H9 (cell line): ENCODE data around the gene PLPPR5. TPM values are rescaled to one million over a fixed set of nuclear protein-coding genes. Genes with fewer than 3 reads are reported as not detected.

ENCODE experiments used
- DNase-seq: peaks from one replicate; pipeline ENCODE4 v3.0.0-alpha.2; 2017
- H2AFZ ChIP-seq: one replicate; pipeline ENCODE4 v1.6.1; 2013; ENCODE audit warnings: mild to moderate bottlenecking, low read length, control low read depth, moderate library complexity
- H2AK5ac ChIP-seq: 2 replicates; pipeline ENCODE4 v1.6.1; 2013; ENCODE audit warnings: low read length, control low read depth, mixed read lengths; ENCODE audit not compliant: insufficient read length
- H2BK120ac ChIP-seq: one replicate; pipeline ENCODE4 v1.6.1; 2013; ENCODE audit warnings: low read depth, mild to moderate bottlenecking, low read length, control low read depth, inconsistent platforms; ENCODE audit not compliant: poor library complexity, severe bottlenecking
- H2BK12ac ChIP-seq: 2 replicates; pipeline ENCODE4 v1.6.1; 2013; ENCODE audit warnings: low read length, control low read depth, mixed read lengths, low read depth; ENCODE audit not compliant: insufficient read length
- H2BK15ac ChIP-seq: 2 replicates; pipeline ENCODE4 v1.6.1; 2013; ENCODE audit warnings: low read depth, low read length, control low read depth
- H2BK20ac ChIP-seq: one replicate; pipeline ENCODE4 v1.6.1; 2013; ENCODE audit warnings: low read depth, mild to moderate bottlenecking, low read length, control low read depth, inconsistent platforms; ENCODE audit not compliant: poor library complexity, severe bottlenecking
- H2BK5ac ChIP-seq: 2 replicates; pipeline ENCODE4 v1.6.1; 2013; ENCODE audit warnings: low read length, control low read depth, mixed read lengths; ENCODE audit not compliant: insufficient read length
- H3K14ac ChIP-seq: 2 replicates; pipeline ENCODE4 v1.6.1; 2013; ENCODE audit warnings: low read length, control low read depth; ENCODE audit not compliant: insufficient read depth
- H3K18ac ChIP-seq: 2 replicates; pipeline ENCODE4 v1.6.1; 2013; ENCODE audit warnings: low read depth, mild to moderate bottlenecking, mixed read lengths, low read length, control low read depth; ENCODE audit not compliant: insufficient read length
- H3K23ac ChIP-seq: 2 replicates; pipeline ENCODE4 v1.6.1; 2013; ENCODE audit warnings: low read length, control low read depth, mixed read lengths, low read depth; ENCODE audit not compliant: insufficient read length
- H3K23me2 ChIP-seq: 2 replicates; pipeline ENCODE4 v1.6.1; 2013; ENCODE audit warnings: low read depth, mild to moderate bottlenecking, mixed read lengths, low read length, control low read depth; ENCODE audit not compliant: insufficient read length, poor library complexity, severe bottlenecking
- H3K27ac ChIP-seq: 2 replicates; pipeline ENCODE4 v1.5.1; 2013; ENCODE audit warnings: low read length, control low read depth, mixed read lengths, low read depth; ENCODE audit not compliant: insufficient read length
- H3K27me3 ChIP-seq: 2 replicates; pipeline ENCODE4 v1.6.1; 2013; ENCODE audit warnings: low read length, control low read depth, inconsistent platforms; ENCODE audit not compliant: insufficient read depth
- H3K4ac ChIP-seq: 2 replicates; pipeline ENCODE4 v1.6.1; 2013; ENCODE audit warnings: low read depth, mild to moderate bottlenecking, control low read depth, inconsistent platforms, low read length, moderate library complexity
- H3K4me1 ChIP-seq: 2 replicates; pipeline ENCODE4 v1.6.1; 2013; ENCODE audit warnings: low read length, control low read depth, inconsistent platforms; ENCODE audit not compliant: insufficient read depth
- H3K4me2 ChIP-seq: 2 replicates; pipeline ENCODE4 v1.6.1; 2013; ENCODE audit warnings: low read length, control low read depth, mixed read lengths; ENCODE audit not compliant: insufficient read length, insufficient read depth
- H3K56ac ChIP-seq: 2 replicates; pipeline ENCODE4 v1.6.1; 2013; ENCODE audit warnings: low read depth, mild to moderate bottlenecking, mixed read lengths, low read length, control low read depth; ENCODE audit not compliant: insufficient read length
- H3K79me1 ChIP-seq: 2 replicates; pipeline ENCODE4 v1.6.1; 2013; ENCODE audit warnings: low read depth, mild to moderate bottlenecking, moderate library complexity, low read length, control low read depth, inconsistent platforms; ENCODE audit not compliant: insufficient read depth, poor library complexity, severe bottlenecking
- H3K79me2 ChIP-seq: 2 replicates; pipeline ENCODE4 v1.6.1; 2013; ENCODE audit warnings: low read length, control low read depth, inconsistent platforms; ENCODE audit not compliant: insufficient read depth
- H3K9ac ChIP-seq: 2 replicates; pipeline ENCODE4 v1.6.1; 2013; ENCODE audit warnings: low read length, control low read depth, mixed read lengths; ENCODE audit not compliant: insufficient read length; ENCODE audit errors: extremely low read depth
- H3K9me3 ChIP-seq: one replicate; pipeline ENCODE4 v1.6.1; 2013; ENCODE audit warnings: low read depth, low read length, inconsistent platforms; ENCODE audit not compliant: control insufficient read depth
- H3T11ph ChIP-seq: one replicate; pipeline ENCODE4 v1.6.1; 2013; ENCODE audit warnings: mild to moderate bottlenecking, low read length, control low read depth, inconsistent platforms
- H4K20me1 ChIP-seq: one replicate; pipeline ENCODE4 v1.6.1; 2013; ENCODE audit not compliant: control insufficient read depth, insufficient read length, insufficient read depth
- H4K5ac ChIP-seq: 2 replicates; pipeline ENCODE4 v1.6.1; 2013; ENCODE audit warnings: low read depth, mild to moderate bottlenecking, mixed read lengths, low read length, control low read depth; ENCODE audit not compliant: insufficient read length
- H4K8ac ChIP-seq: replicated peaks from 2 replicates; pipeline ENCODE4 v1.6.1; 2013; ENCODE audit warnings: low read length, control low read depth, mixed read lengths, low read depth; ENCODE audit not compliant: insufficient read length
- H4K91ac ChIP-seq: 2 replicates; pipeline ENCODE4 v1.6.1; 2013; ENCODE audit warnings: low read depth, mild to moderate bottlenecking, moderate library complexity, mixed read lengths, low read length, control low read depth; ENCODE audit not compliant: insufficient read length
- H3K27ac Mint-ChIP-seq, 3 experiments: 2 replicates in 2 of 3; 3 replicates in 1 of 3; pipeline ENCODE4 v1.8.0; 2020 to 2021; ENCODE audit warnings: mixed read lengths in 3 of 3, mild to moderate bottlenecking in 1 of 3, moderate library complexity in 1 of 3
- H3K27me3 Mint-ChIP-seq: 2 replicates; pipeline ENCODE4 v1.8.0; 2021; ENCODE audit warnings: low read depth, mild to moderate bottlenecking, moderate library complexity, mixed read lengths
- H3K36me3 Mint-ChIP-seq, 3 experiments: 2 replicates in 2 of 3; 3 replicates in 1 of 3; pipeline ENCODE4 v1.8.0; 2020 to 2021; ENCODE audit warnings: low read depth in 3 of 3, mixed read lengths in 3 of 3; ENCODE audit not compliant: insufficient read depth in 1 of 3
- H3K4me1 Mint-ChIP-seq, 2 experiments: 2 replicates each; pipeline ENCODE4 v1.8.0; 2020; ENCODE audit warnings: mixed read lengths in 2 of 2
- H3K4me3 Mint-ChIP-seq, 2 experiments: 2 replicates in 1 of 2; 3 replicates in 1 of 2; pipeline ENCODE4 v1.8.0; 2020 to 2021; ENCODE audit warnings: mild to moderate bottlenecking in 2 of 2, mixed read lengths in 2 of 2, moderate library complexity in 1 of 2
- H3K9me3 Mint-ChIP-seq, 2 experiments: 2 replicates in 1 of 2; 3 replicates in 1 of 2; pipeline ENCODE4 v1.8.0; 2020; ENCODE audit warnings: mild to moderate bottlenecking in 2 of 2, mixed read lengths in 2 of 2, moderate library complexity in 1 of 2
- CTCF ChIP-seq: fragments of 200-600 bp; sonication (generic); conservative IDR thresholded peaks from 3 replicates; pipeline ENCODE4 v1.8.0; 2021; ENCODE audit warnings: antibody characterized with exemption, mild to moderate bottlenecking
- whole genome bisulfite sequencing: extraction: QIAGEN DNeasy Blood & Tissue Kit; methylation state at CpG from one replicate; pipeline ENCODE4 v1.1.7; 2013; ENCODE audit warnings: missing lambda C conversion rate, low lambda C conversion rate, mixed read lengths; ENCODE audit not compliant: insufficient read length; ENCODE audit errors: extremely low coverage; 5-methylcytosine and 5-hydroxymethylcytosine counted together
- total RNA-seq: library from RNA; stranded (reverse); gene quantifications from 2 replicates; pipeline ENCODE4 v1.2.1, GENCODE V29; 2021

Gene PLPPR5
- total RNA-seq, 1 experiment from 2014 or later = 1.4 TPM

- Histone ChIP-seq H3K4ac (no peak overlapping the region), H3K14ac (no peak overlapping the region), H4K5ac (no peak overlapping the region), H3K79me2 (no peaks in the 10 kb centered on the region), H3K23ac (no peak overlapping the region), H3K27me3 (no peaks in the 10 kb centered on the region), H3K23me2 (no peaks in the 10 kb centered on the region), H3K27ac (no peak overlapping the region), H4K8ac (no peak overlapping the region), H2BK120ac (no peak overlapping the region), H3K9ac (no peak overlapping the region), H3K4me1 (no peaks in the 10 kb centered on the region; the same call in 1 of the 2 replicates), H3K79me1 (no peaks in the 10 kb centered on the region), H4K20me1 (no peaks in the 10 kb centered on the region), H2BK5ac (no peak overlapping the region), H2AFZ (no peak overlapping the region), H3T11ph (no peak overlapping the region), H3K56ac (no peak overlapping the region), H3K4me2 (no peak overlapping the region), H2BK12ac (no peak overlapping the region), H3K18ac (no peak overlapping the region), H2BK15ac (no peak overlapping the region), H3K9me3 (no peaks in the 10 kb centered on the region), H2BK20ac (no peak overlapping the region), H2AK5ac (no peak overlapping the region), H4K91ac (no peak overlapping the region)
- DNase-seq = no peak
- Mint-ChIP-seq H3K4me3 (no peak overlapping the region), H3K36me3 (no peaks in the 10 kb centered on the region), H3K9me3 (no peaks in the 10 kb centered on the region), H3K27me3 (no peaks in the 10 kb centered on the region), H3K4me1 (peaks cover 2 to 3% of the 10 kb centered on the region in 2 experiments; a peak in 3 of 4 replicates), H3K27ac (no peak overlapping the region)
- no CpG with 5 or more reads among the region's 2 CpGs for WGBS
- TF ChIP-seq CTCF = no peak
These were observed 82.8 kb downstream of the PLPPR5 start for GRCh38 chr1:98921817-98922216.
